A673 (cell line): ENCODE measurements around the gene IFNAR1.

ENCODE experiments used
- EZH2 ChIP-seq: fragments of 200-600 bp; sonication (generic); IDR thresholded peaks from 2 replicates; pipeline ENCODE4 v1.6.1; 2017; ENCODE audit warnings: borderline replicate concordance, low read depth, mild to moderate bottlenecking, mixed read lengths, antibody characterized with exemption, low read length; ENCODE audit not compliant: poor library complexity, severe bottlenecking
- TF ChIP-seq, protein P1 (sequence below): fragments of 300-800, 200-600 bp; sonication (generic); conservative IDR thresholded peaks from 2 replicates; pipeline ENCODE4 v1.5.1; 2017; ENCODE audit warnings: low read depth, mild to moderate bottlenecking, antibody characterized with exemption, low read length, moderate library complexity, mixed read lengths

DNA sequence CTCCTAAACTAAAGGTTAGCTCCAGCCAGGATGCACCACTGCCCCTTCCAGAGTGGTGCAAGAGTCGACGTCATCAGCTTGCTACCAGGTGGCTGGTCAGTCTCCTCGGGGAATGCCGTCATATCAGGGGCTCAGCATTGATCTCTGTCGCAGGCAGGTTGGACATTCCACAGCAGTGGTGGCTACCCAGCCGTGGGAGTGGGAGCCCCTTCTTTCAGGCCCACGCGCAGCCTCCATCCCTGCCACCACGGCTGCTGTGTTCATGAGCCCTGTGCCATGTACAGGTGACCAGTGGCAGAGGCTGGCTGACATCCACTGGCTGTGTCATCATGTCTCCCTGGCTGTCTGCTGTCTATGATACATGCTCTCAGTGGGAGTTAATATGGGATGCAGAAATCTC is 33.1 kb upstream of the IFNAR1 start:
- TF ChIP-seq, protein P1, sequence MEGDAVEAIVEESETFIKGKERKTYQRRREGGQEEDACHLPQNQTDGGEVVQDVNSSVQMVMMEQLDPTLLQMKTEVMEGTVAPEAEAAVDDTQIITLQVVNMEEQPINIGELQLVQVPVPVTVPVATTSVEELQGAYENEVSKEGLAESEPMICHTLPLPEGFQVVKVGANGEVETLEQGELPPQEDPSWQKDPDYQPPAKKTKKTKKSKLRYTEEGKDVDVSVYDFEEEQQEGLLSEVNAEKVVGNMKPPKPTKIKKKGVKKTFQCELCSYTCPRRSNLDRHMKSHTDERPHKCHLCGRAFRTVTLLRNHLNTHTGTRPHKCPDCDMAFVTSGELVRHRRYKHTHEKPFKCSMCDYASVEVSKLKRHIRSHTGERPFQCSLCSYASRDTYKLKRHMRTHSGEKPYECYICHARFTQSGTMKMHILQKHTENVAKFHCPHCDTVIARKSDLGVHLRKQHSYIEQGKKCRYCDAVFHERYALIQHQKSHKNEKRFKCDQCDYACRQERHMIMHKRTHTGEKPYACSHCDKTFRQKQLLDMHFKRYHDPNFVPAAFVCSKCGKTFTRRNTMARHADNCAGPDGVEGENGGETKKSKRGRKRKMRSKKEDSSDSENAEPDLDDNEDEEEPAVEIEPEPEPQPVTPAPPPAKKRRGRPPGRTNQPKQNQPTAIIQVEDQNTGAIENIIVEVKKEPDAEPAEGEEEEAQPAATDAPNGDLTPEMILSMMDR, result no peak
- TF ChIP-seq EZH2, result no peak
